K562 (cell line): Measurements from ENCODE around the gene ZZZ3. TPM values are rescaled to one million over a fixed set of nuclear protein-coding genes. Genes with fewer than 3 reads are reported as not detected.

Experiments
- ATAC-seq: fragments of 200-7000 bp; cut with Tn5 transposase; 3 replicates; pipeline ENCODE4 v1.9.1; 2020; ENCODE audit warnings: moderate library complexity
- BruUV-seq: library from RNA; stranded (reverse); fragments of 400-500 nt; replicated peaks from 2 replicates; lab custom pipeline; 2021; lab: Mats Ljungman, UMichigan
- CTCF ChIA-PET: fragments of 300-600 bp; formaldehyde crosslinking; extraction: SDS; loops from one replicate; lab custom pipeline; 2021; ENCODE audit warnings: low intra/inter-chr PET ratio; lab: Yijun Ruan, JAX
- POLR2A ChIA-PET: fragments of 300-600, 350-650 bp; sonication (Branson Sonifier 250); formaldehyde crosslinking; extraction: SDS; loops from one replicate; lab custom pipeline; 2021; ENCODE audit warnings: antibody characterized with exemption, inconsistent platforms; lab: Yijun Ruan, JAX
- DNase-seq, 4 experiments: peaks; one replicate each; pipeline versions ENCODE4 v3.0.0 to v3.0.0-alpha.2; 2011 to 2018; ENCODE audit warnings: low spot score in 3 of 4, mixed read lengths in 3 of 4; ENCODE audit errors: extremely low read depth in 1 of 4
- FAIRE-seq: peaks from 2 replicates; lab custom pipeline; 2011; peaks lifted over from hg19 to GRCh38; lab: Jason Lieb, UNC
- H2AFZ ChIP-seq: 2 replicates; pipeline ENCODE4 v1.6.0; 2011; ENCODE audit warnings: low read depth, low read length, control low read depth, inconsistent platforms
- H3K27ac ChIP-seq: fragments of 200-600 bp; 3 replicates; pipeline ENCODE4 v1.8.0; 2011; ENCODE audit warnings: low read depth, mild to moderate bottlenecking, control low read depth, inconsistent platforms, low read length, moderate library complexity, mixed read lengths; ENCODE audit errors: extremely low read depth
- H3K27me3 ChIP-seq, 2 experiments: fragments of 300-600 bp in 1 of 2; 2 replicates in 1 of 2; 3 replicates in 1 of 2; pipeline versions ENCODE4 v1.6.0 to v1.8.0; 2011; ENCODE audit warnings: inconsistent platforms in 2 of 2, low read length in 2 of 2, mild to moderate bottlenecking in 1 of 2, mixed read lengths in 1 of 2, moderate library complexity in 1 of 2; ENCODE audit not compliant: control insufficient read depth in 2 of 2, insufficient read depth in 2 of 2
- H3K36me3 ChIP-seq: fragments of 300-600 bp; 3 replicates; pipeline ENCODE4 v1.8.0; 2011; ENCODE audit warnings: mild to moderate bottlenecking, low read length, inconsistent platforms; ENCODE audit not compliant: control insufficient read depth, insufficient read depth
- H3K4me1 ChIP-seq, 2 experiments: fragments of 200-600 bp in 1 of 2; replicated peaks in 1 of 2; 2 replicates in 1 of 2; 3 replicates in 1 of 2; pipeline versions ENCODE4 v1.5.1 to v1.8.0; 2011; ENCODE audit warnings: inconsistent platforms in 2 of 2, low read length in 2 of 2, mild to moderate bottlenecking in 1 of 2, mixed read lengths in 1 of 2, moderate library complexity in 1 of 2; ENCODE audit not compliant: control insufficient read depth in 2 of 2, insufficient read depth in 2 of 2
- H3K4me2 ChIP-seq: 2 replicates; pipeline ENCODE4 v1.6.1; 2011; ENCODE audit warnings: low read length, control low read depth, inconsistent platforms, mixed read lengths; ENCODE audit not compliant: insufficient read depth
- H3K4me3 ChIP-seq: fragments of 200-600 bp; sonication (generic), shearing (Covaris generic); 2 replicates; pipeline ENCODE4 v1.5.1; 2016; ENCODE audit warnings: control low read depth, inconsistent platforms
- H3K79me2 ChIP-seq: fragments of 200-600 bp; 3 replicates; pipeline ENCODE4 v1.8.0; 2011; ENCODE audit warnings: low read length, inconsistent platforms; ENCODE audit not compliant: control insufficient read depth, insufficient read depth
- H3K9ac ChIP-seq, 2 experiments: 2 replicates each; pipeline versions ENCODE4 v1.6.0 to v1.6.1; 2011; ENCODE audit warnings: low read depth in 2 of 2, low read length in 2 of 2, control low read depth in 1 of 2, inconsistent platforms in 1 of 2, mild to moderate bottlenecking in 1 of 2, mixed read lengths in 1 of 2; ENCODE audit not compliant: insufficient read depth in 1 of 2
- H3K9me1 ChIP-seq: one replicate; pipeline ENCODE4 v1.6.0; 2011; ENCODE audit warnings: inconsistent platforms, mild to moderate bottlenecking, low read length, moderate library complexity; ENCODE audit not compliant: control insufficient read depth, insufficient read depth
- H3K9me3 ChIP-seq: replicated peaks from 2 replicates; pipeline ENCODE4 v1.5.1; 2011; ENCODE audit warnings: low read depth, low read length, inconsistent platforms; ENCODE audit not compliant: control insufficient read depth, insufficient read depth
- H4K20me1 ChIP-seq: replicated peaks from 2 replicates; pipeline ENCODE4 v1.6.1; 2011; ENCODE audit warnings: low read length, inconsistent platforms, mixed read lengths; ENCODE audit not compliant: control insufficient read depth, insufficient read depth
- BCL6 ChIP-seq: fragments of 250-450 bp; sonication (Bioruptor Pico); IDR thresholded peaks from 2 replicates; pipeline ENCODE4 v1.4.0; 2020
- CREB1 ChIP-seq, 2 experiments: sonication (generic) in 1 of 2; formaldehyde crosslinking in 1 of 2; IDR thresholded peaks; 2 replicates each; pipeline versions ENCODE4 v1.6.1 to v1.8.0; 2012 to 2022; ENCODE audit warnings: inconsistent platforms in 1 of 2, mild to moderate bottlenecking in 1 of 2, missing genetic modification reagents in 1 of 2, moderate library complexity in 1 of 2
- CREBBP ChIP-seq: IDR thresholded peaks from one replicate; pipeline ENCODE4 v1.6.1; 2012; ENCODE audit warnings: low read depth, mild to moderate bottlenecking, control low read depth, inconsistent platforms, low read length
- ETV1 ChIP-seq: fragments of 450-650 bp; conservative IDR thresholded peaks from 2 replicates; pipeline ENCODE4 v1.6.1; 2016; ENCODE audit warnings: missing genetic modification characterization, control low read depth, low read depth, missing compliant biosample characterization
- ETV5 ChIP-seq: sonication (generic); formaldehyde crosslinking; IDR thresholded peaks from 2 replicates; pipeline ENCODE4 v1.4.0; 2020; ENCODE audit warnings: low read depth, mild to moderate bottlenecking, missing genetic modification reagents
- GTF2A2 ChIP-seq: IDR thresholded peaks from 2 replicates; pipeline ENCODE4 v1.6.1; 2016; ENCODE audit warnings: mild to moderate bottlenecking, missing genetic modification characterization, missing compliant biosample characterization
- HCFC1 ChIP-seq: IDR thresholded peaks from 2 replicates; pipeline ENCODE4 v1.6.1; 2012; ENCODE audit warnings: low read depth, low read length, improper control_type of control experiment
- KDM4B ChIP-seq, 2 experiments: fragments of 450-650 bp in 1 of 2; sonication (generic) in 1 of 2; IDR thresholded peaks; 2 replicates each; pipeline ENCODE4 v1.6.1; 2016 to 2017; ENCODE audit warnings: borderline replicate concordance in 2 of 2, antibody characterized with exemption in 1 of 2, low read depth in 1 of 2, mild to moderate bottlenecking in 1 of 2
- NBN ChIP-seq: fragments of 450-650 bp; IDR thresholded peaks from 2 replicates; pipeline ENCODE4 v1.6.1; 2016; ENCODE audit warnings: low read depth, mild to moderate bottlenecking
- PYGO2 ChIP-seq: fragments of 450-650 bp; IDR thresholded peaks from 2 replicates; pipeline ENCODE4 v1.6.1; 2016; ENCODE audit warnings: mild to moderate bottlenecking, missing genetic modification characterization, moderate library complexity, missing compliant biosample characterization
- RFX5 ChIP-seq: IDR thresholded peaks from 2 replicates; pipeline ENCODE4 v1.6.1; 2011; ENCODE audit warnings: low read depth, mild to moderate bottlenecking, improper control_type of control experiment, low read length
- SIN3A ChIP-seq, 2 experiments: fragments of 150-350 bp in 1 of 2; IDR thresholded peaks; 2 replicates each; pipeline ENCODE4 v1.6.1; 2011 to 2016; ENCODE audit warnings: borderline replicate concordance in 2 of 2, low read depth in 2 of 2, low read length in 2 of 2, mild to moderate bottlenecking in 2 of 2, moderate library complexity in 2 of 2; ENCODE audit not compliant: control insufficient read depth in 1 of 2
- TBP ChIP-seq: optimal IDR thresholded peaks from 2 replicates; pipeline ENCODE3; 2011; ENCODE audit warnings: low read depth, low read length, improper control_type of control experiment
- ZFPM2 ChIP-seq: fragments of 250-450 bp; sonication (Bioruptor Pico); IDR thresholded peaks from 2 replicates; pipeline ENCODE4 v1.5.1; 2022; ENCODE audit warnings: mild to moderate bottlenecking
- ZNF24 ChIP-seq: fragments of 450-650 bp; IDR thresholded peaks from 2 replicates; pipeline ENCODE4 v1.6.1; 2016
- ZNF507 ChIP-seq: conservative IDR thresholded peaks from 2 replicates; pipeline ENCODE4 v1.6.1; 2017; ENCODE audit warnings: missing genetic modification characterization, missing compliant biosample characterization
- ZNF695 ChIP-seq: fragments of 450-650 bp; formaldehyde crosslinking; IDR thresholded peaks from 2 replicates; pipeline ENCODE4 v1.4.0; 2020; ENCODE audit warnings: mild to moderate bottlenecking, moderate library complexity
- ZNF780A ChIP-seq: fragments of 250-450 bp; sonication (Bioruptor Pico); IDR thresholded peaks from 2 replicates; pipeline ENCODE4 v1.5.0; 2021; ENCODE audit warnings: mild to moderate bottlenecking
- WGBS: fragments of 100-300 bp; shearing (Covaris generic); methylation state at CpG from one replicate; pipeline ENCODE4 v1.1.6; 2016; ENCODE audit warnings: low coverage, mixed read lengths; ENCODE audit not compliant: insufficient coverage; ENCODE audit errors: missing lambda C conversion rate; 5-methylcytosine and 5-hydroxymethylcytosine counted together
- in situ Hi-C: fragments of 300-500 bp; cut with MboI; formaldehyde crosslinking; loops from 4 replicates; pipeline ENCODE4 v1.15.0; 2018; ENCODE audit warnings: inconsistent platforms, mixed read lengths
- intact Hi-C: fragments of 100-400 bp; cut with micrococcal nuclease; formaldehyde crosslinking; loops from 2 replicates; pipeline ENCODE4 v1.14.2; 2022
- polyA plus RNA-seq, 8 experiments: library from polyadenylated mRNA; depleted of rRNA in 4 of 8; stranded (reverse) in 5 of 8; unstranded in 3 of 8; fragments of >200 nt; fragmentation: Nextera tagmentation in 2 of 8; fragmentation: Illumina TruSeq in 1 of 8; extraction: Ambion mirVana in 2 of 8; extraction: Trizol in 1 of 8; gene quantifications; 2 replicates each; pipeline versions ENCODE4 v1.2.1 to v1.2.3, GENCODE V29; 2011 to 2014; ENCODE audit warnings: inconsistent platforms in 1 of 8, missing spikeins in 1 of 8
- total RNA-seq, 7 experiments: library from RNA; depleted of rRNA in 6 of 7; stranded (reverse); fragments of >200 nt in 6 of 7; fragmentation: Illumina TruSeq in 2 of 7; extraction: Trizol in 2 of 7; gene quantifications; 2 replicates each; pipeline versions ENCODE4 v1.2.1 to v1.2.3, GENCODE V29; 2011 to 2021; ENCODE audit warnings: low replicate concordance in 1 of 7
- TF ChIP-seq, protein P1 (sequence below): fragments of 200-800 bp; sonication (Bioruptor generic); IDR thresholded peaks from 2 replicates; pipeline ENCODE4 v1.6.1; 2017; ENCODE audit warnings: missing genetic modification characterization, missing compliant biosample characterization
- TF ChIP-seq, protein P2 (sequence below): sonication (generic); formaldehyde crosslinking; IDR thresholded peaks from 2 replicates; pipeline ENCODE4 v1.8.1; 2023; ENCODE audit warnings: mild to moderate bottlenecking, missing genetic modification reagents

The ZZZ3 gene
- total and polyA plus RNA-seq, 9 of the 15 experiments (the other 6 are each of a cell fraction or from before 2014, with no cell fraction given): 13.9 to 64.0 (median 36.7) TPM

DNA sequence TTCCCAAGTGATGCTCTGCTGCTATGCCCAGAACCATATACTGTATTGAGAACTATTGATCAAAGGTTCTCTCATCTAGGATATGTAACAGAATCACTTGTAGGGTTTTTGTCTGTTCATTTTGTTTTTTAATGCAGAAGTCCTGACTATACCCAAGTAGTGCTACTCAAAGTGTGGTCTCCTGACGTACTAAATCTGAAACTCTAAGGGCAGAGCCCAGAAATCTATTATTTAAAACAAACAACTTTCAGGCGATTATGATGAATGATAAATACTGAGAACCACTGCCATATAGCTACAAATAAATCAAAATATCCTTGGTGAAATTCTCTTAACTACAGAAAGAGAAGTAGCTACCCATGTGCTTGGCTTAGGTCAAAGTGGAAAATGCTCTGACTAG, 10.1 kb downstream of the ZZZ3 start:
- no peak for DNase-seq
- 85% methylated on average over 2 of the region's 2 CpGs for WGBS
- TF ChIP-seq ETV1 (tag) (no peak), ZNF24 (no peak), HCFC1 (no peak), GTF2A2 (tag) (no peak), BCL6 (no peak), ETV5 (CRISPR knock-in tag) (no peak), RFX5 (no peak), PYGO2 (no peak), ZNF695 (CRISPR knock-in tag) (no peak), ZNF507 (tag) (no peak), SIN3A (IDR thresholded peaks at IDR 0.05; ENCODE audit: borderline replicate concordance in 2 of 2, control insufficient read depth in 1 of 2, low read depth in 2 of 2, low read length in 2 of 2) (no peak), CREB1 (IDR thresholded peaks at IDR 0.05) (no peak), CREB1 (CRISPR knock-in tag; IDR thresholded peaks at IDR 0.05) (no peak), ZNF780A (no peak), ZFPM2 (CRISPR knock-in tag) (no peak), TBP (no peak), NBN (no peak), CREBBP (no peak), KDM4B (IDR thresholded peaks at IDR 0.05; ENCODE audit: borderline replicate concordance in 2 of 2, low read depth in 1 of 2) (no peak)
- TF ChIP-seq, protein P1, sequence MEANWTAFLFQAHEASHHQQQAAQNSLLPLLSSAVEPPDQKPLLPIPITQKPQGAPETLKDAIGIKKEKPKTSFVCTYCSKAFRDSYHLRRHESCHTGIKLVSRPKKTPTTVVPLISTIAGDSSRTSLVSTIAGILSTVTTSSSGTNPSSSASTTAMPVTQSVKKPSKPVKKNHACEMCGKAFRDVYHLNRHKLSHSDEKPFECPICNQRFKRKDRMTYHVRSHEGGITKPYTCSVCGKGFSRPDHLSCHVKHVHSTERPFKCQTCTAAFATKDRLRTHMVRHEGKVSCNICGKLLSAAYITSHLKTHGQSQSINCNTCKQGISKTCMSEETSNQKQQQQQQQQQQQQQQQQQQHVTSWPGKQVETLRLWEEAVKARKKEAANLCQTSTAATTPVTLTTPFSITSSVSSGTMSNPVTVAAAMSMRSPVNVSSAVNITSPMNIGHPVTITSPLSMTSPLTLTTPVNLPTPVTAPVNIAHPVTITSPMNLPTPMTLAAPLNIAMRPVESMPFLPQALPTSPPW (CRISPR knock-in tag): no peak
- TF ChIP-seq, protein P2, sequence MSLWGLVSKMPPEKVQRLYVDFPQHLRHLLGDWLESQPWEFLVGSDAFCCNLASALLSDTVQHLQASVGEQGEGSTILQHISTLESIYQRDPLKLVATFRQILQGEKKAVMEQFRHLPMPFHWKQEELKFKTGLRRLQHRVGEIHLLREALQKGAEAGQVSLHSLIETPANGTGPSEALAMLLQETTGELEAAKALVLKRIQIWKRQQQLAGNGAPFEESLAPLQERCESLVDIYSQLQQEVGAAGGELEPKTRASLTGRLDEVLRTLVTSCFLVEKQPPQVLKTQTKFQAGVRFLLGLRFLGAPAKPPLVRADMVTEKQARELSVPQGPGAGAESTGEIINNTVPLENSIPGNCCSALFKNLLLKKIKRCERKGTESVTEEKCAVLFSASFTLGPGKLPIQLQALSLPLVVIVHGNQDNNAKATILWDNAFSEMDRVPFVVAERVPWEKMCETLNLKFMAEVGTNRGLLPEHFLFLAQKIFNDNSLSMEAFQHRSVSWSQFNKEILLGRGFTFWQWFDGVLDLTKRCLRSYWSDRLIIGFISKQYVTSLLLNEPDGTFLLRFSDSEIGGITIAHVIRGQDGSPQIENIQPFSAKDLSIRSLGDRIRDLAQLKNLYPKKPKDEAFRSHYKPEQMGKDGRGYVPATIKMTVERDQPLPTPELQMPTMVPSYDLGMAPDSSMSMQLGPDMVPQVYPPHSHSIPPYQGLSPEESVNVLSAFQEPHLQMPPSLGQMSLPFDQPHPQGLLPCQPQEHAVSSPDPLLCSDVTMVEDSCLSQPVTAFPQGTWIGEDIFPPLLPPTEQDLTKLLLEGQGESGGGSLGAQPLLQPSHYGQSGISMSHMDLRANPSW (CRISPR knock-in tag): no peak
- ATAC-seq: no peak
- H3K36me3 ChIP-seq: peaks cover 16% of the 10 kb centered on the region; the same call in 1 of the 3 replicates
- CTCF ChIA-PET: no interaction called here
- peaks cover 7 to 16% of the 10 kb centered on the region in 2 experiments; a peak in 4 of 5 replicates for H3K4me1 ChIP-seq
- no peak for FAIRE-seq
- H2AFZ ChIP-seq: no peak overlapping the region
- no peaks in the 10 kb centered on the region; the same call in 1 of the 2 replicates for H4K20me1 ChIP-seq
- intact Hi-C loops (no loop called here), in situ Hi-C loops (no loop called here)
- H3K4me3 ChIP-seq: no peak overlapping the region
- POLR2A ChIA-PET: interaction anchor here (1.4 kb wide), 1 partner anchor 11 kb away, joined by 5 read pairs; the partner anchor contains the start of gene ZZZ3
- peaks cover 99% of the 10 kb centered on the region for H3K79me2 ChIP-seq
- H3K27ac ChIP-seq: no peak overlapping the region
- no TSS peak for BruUV-seq
- H3K4me2 ChIP-seq: no peak overlapping the region
- H3K9ac ChIP-seq: no peak overlapping the region
- H3K9me3 ChIP-seq: no peaks in the 10 kb centered on the region
- no peaks in the 10 kb centered on the region for H3K9me1 ChIP-seq
- no peaks in the 10 kb centered on the region for H3K27me3 ChIP-seq
